Islet precursor cell (in vitro differentiated cells): ENCODE measurements around the gene TNIK.
A peak's percentile ranks its signal among the peaks of the same experiment; 100 is the strongest.

Experiments
- DNase-seq: peaks from one replicate; pipeline ENCODE4 v3.0.0-alpha.2; 2018

Gene TNIK

DNA sequence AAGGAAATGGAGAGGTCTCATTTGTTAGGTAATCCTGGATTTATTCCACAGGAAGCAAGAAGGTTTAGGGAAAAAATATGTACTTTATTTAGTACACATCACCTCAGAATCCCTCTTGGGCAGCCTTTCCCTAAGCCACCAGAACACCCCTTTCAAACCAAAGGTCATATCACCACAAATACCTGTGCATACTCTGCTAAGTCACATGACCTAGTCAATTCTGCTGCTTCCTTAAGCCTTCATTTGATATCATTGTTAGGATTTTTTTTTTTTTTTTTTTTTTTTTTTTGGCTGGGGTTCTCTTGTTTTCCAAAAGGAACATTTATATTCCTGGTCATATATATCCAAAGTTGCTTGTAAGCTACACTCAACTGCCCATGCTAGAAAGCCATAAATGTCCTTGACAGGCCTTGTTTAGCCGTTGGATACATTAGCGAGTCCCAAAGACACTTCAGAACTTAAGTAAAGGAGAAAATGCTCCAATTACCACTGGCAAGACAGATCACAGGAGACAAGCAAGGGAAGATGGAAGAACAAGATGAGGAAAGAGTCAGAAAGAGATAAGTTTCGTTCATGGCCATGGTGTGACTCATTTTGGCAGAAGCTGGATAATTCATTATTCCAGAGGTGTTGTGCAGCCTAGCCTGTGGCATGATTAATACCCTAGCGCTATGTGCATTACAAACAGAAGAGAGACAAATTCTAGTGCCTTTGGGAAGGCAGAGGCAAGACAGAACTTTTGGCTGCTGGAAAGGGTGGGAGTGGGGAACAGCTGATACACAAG is 278.1 kb downstream of the TNIK start:
- no peak for DNase-seq

DNA sequence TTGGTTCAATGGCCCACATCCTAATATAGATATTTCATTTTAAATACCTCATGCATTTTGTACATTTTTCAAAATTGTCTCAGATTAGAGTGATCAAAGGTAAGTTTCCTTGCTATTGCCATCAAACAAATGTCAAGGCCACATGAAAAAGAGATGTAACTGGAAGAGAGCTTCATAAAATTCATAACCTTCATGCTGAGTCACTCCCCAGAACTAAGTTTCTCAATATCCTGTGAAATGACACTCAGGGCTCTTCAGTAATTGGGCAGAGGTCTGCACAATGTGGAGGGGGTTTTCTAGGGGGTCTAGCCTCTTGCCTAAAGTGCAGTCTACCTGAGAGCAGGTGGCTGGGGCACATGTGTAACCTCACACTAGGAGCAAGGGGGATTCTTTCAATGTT is 281.5 kb downstream of the TNIK start:
- DNase-seq: no peak

DNA sequence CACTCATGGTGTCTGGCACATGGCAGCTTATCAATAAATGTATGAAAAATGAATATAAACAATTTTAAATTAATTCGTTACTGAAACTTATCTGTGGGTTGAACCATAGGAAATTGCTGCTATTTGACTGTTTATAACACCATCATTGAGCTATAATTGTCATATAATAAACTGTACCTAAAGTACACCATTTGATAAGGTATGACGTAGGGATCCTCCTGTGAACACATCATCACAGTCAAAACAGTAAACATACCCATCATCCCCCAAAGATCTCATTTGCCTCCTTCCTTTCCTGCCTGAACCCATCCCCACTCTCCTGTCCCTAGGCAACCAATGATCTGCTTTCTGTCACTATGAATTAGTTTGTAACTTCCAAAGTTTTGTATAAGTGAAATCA is 282.7 kb downstream of the TNIK start:
- DNase-seq: no peak

DNA sequence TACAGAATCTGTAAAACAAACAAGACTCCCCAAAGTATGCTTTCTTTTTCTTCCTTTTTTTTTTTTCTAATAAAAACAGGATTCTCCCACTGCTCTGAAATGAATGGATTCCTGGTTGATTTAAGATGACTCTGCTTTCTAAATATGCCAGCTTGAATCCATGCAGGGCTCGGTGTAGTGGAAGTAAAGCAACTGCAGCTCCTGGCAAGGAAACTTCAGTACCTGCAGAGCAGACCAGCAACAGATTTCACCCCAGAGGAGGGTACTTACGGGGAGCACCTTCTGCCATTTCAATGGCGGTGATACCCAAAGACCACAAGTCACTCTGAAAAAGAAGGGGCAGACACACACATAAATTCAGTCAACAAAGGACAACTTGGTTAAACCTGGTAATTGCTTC is 283.1 kb downstream of the TNIK start:
- DNase-seq: no peak

GRCh38 chr3:171176244-171176933 is 283.8 kb downstream of the TNIK start:
- DNase-seq: no peak

GRCh38 chr3:171175741-171176234 is 284.4 kb downstream of the TNIK start:
- DNase-seq: no peak

DNA sequence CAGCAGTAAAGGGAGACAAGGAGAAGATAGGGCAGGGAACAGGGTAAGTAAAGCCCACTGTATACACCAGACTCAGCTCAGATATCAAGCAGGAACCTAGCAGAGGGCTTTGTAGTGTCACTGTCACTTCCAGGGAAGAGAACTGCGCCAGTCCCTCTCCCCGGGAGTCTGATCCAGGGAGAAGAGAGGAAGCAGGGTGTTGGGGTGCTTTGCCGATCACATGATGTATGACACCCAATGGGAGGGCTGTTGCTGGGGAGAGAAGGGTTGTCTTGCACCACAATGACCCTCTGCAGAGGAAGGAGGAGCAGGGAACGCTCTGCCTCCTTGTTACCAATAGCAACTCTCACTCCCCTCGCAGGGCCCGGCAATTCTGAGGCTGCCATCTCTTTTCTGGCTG is 286.5 kb downstream of the TNIK start:
- no peak for DNase-seq

GRCh38 chr3:171172070-171172469 is 288.1 kb downstream of the TNIK start:
- no peak for DNase-seq

- no peak for DNase-seq
Measured at GRCh38 chr3:171169866-171170265, 290.3 kb downstream of the TNIK start.

DNA sequence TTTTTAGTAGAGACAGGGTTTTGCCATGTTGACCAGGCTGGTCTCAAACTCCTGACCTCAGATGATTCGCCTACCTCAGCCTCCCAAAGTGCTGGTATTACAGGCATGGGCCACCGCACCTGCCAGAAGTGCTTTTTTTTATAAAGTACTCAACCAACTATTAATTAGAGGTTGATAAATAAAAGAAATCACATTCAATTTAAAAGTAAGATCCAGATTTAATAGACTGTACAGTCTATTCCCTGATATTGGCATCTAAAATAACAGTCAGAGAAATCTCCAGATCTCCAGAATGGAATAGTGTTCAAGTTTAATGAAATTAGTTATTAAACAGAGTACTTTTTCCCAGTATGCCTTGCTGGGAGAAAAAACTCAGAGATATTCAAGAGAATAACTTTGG is 290.8 kb downstream of the TNIK start:
- DNase-seq: no peak

- DNase-seq: no peak
Measured at GRCh38 chr3:171168551-171168950, 291.7 kb downstream of the TNIK start.

DNA sequence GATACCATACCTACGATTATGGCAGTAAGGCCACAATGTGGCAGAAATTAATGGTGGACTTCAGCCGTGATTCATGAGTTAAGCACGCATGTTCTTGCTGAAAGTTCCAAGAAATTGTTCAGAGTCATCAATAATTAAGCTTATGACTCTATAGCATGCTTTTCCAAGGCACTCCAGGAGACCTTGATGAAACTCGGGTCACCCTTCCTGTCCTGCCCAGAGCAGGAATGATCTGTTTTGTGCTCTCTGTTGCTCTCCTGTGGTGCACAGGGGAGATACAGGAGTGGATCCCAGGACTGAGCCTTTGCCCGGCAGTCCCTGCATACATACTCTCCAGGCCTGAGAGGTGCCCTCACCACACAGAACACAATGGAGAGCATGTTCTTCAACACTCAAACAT is 292.1 kb downstream of the TNIK start:
- peak; percentile 75 for DNase-seq

DNA sequence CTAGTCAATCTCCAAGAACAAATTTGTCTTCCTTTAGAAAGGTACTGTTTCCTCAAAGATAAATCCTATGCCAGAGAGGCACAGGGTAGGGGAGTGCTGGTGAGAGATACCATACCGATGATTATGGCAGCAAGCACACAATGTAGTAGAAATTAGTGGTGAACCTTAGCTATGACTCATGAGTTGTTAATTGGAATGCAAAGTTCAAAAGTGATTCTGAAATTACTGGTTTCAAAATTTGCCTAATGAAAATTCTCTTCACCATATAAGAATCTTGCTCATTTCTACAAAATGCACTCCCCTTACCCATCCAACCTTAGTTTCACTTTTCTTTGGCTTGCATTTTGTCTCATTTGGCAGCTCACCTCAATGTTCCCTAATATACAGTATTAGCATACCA is 294.2 kb downstream of the TNIK start:
- no peak for DNase-seq

DNA sequence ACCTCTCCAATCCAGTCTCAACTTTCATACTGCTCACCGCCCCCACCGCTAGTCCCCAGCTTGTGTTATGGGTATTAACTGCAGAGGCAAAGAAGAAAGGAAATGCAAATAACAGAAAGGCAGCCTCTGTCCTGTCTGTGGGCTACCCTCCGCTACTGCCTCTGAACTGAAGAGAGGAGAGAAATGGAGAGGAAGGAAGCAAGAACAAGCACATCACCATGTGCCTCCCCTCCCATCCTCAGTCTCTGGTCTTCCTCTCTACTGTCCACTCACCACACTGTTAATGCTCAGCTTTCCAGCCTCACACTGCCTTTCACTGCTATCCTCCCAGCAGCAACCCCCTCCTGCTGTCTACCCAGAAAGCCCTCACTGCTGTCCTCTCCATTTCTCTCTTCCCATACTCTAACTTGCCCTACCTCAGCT is 294.7 kb downstream of the TNIK start:
- DNase-seq: no peak

DNA sequence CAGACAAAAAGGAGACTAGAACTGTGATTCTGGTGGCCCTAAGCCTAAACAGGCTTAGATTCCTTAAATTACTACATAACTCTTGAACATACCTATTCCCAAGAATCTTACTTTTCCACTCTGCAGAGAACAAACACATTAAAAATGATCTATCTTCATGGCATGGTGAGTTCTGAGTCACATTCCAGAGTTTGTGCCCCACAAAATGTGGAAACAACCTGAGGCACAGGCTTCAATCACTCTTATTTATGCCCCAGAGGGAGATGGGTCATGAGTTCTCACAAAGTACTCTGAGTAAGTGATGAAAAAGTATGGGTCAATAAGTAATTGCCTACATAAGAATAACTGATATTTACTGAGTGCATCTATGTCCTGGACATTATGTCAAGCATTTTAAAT is 296.1 kb downstream of the TNIK start:
- DNase-seq: no peak

- no peak for DNase-seq
Measured at GRCh38 chr3:171163101-171164066, 296.8 kb downstream of the TNIK start.

DNA sequence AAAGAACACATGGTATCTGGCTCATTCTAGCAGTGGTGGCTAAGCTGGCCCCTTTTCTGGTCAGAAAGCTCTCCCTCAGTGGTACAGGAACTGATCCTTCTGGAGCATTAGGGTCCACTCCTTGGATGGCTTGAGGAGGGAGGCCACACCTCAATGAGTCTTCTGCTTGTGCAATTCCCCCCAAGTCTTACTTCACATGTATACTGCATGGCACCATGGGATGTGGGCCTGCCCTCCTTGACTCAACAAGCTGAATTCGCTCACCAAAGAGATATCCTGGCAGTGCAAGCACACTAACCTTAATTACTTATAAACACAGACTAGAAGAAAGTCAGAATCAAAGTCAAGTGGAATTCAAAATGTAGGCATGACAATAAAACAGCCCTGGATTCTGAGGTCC is 299.9 kb downstream of the TNIK start:
- no peak for DNase-seq

- DNase-seq: no peak
Measured at GRCh38 chr3:171159822-171160157, 300.4 kb downstream of the TNIK start.

DNA sequence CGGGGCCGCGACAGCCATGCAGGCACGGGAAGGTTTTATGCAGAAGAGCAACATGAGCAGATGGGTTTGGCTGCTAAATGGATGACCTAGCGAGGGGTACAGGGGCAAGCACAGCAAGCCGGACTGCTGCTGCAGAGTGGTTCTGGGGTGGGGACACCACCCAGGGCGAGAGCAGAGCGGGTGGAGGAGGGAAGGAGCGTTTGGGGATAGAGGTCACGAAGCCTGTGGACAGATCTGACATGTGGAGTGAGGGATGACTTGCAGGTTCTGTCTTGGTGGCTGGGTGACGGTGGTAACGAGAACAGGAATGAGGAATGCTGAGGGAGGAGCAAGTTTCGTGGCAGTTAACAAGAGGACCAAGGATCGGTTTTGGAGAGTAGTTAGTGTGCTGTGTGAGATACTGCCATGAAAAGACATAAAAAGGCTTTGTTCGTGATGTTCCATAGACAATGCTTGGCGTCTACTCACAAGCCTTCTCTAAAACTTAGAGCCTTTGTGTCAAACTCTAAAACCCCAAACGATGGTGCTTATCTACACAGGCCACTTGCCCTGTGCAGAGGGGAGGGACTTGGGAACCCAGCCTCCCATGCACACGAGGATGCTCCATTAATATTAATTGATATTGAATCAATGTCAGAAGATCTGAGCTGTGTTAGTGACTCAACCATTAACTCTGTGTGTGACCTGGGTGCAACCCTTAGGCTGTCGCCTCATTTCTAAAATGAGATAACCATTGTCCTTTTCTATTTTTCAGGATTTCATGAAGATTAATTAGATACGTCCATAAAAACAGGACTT is 301.0 kb downstream of the TNIK start:
- DNase-seq: no peak

- no peak for DNase-seq
Measured at GRCh38 chr3:171157980-171158379, 302.2 kb downstream of the TNIK start.

DNA sequence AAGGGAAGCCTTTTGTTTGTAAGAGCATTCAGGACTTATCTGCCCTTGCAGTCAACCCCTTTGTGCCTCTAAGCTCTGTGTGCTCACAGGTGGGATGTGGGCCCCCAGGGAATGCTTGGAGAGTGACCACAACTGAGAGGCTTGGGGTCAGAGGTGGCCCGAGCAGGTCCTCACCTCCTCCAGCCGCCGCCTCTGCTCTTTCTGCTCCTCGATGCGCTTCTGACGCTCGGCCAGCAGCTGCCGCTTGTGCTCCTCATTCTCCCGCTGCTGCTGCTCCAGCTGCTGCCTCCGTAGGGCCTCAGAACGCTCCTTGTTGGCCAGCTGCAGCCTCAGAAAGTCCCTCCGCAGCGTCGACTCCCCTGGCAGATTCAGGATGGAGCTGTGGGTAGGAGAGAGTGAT is 302.9 kb downstream of the TNIK start:
- DNase-seq: peak; percentile 55

DNA sequence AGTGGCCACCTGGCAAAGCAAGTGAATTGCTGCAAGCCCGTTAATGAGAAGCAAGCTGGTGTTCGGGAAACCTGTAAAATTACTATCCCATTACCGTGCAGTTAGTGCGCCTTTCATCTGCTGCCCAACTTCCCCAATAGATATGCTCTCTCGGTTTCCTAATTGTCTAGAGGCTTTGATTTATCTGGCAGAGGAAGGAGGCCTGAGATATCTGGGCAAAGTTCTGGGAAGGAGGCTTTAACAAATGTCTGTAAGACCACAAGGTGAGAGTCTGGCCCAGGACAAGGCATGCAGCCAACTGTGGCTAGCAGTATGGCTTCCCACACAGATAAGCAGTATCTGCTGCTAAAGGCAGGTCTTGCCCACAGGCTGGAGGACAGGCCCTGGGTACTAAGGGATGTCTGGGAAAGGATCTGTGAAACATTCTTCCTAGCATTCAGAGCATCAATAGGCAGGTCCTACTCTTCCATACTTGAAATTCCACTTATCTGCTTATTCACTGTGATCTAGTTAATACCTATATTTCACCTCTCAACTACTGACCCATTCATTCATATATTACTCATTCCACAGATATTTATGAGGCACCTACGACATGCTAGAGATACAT is 303.7 kb downstream of the TNIK start:
- DNase-seq: peak; percentile 57
